A549 (cell line): ENCODE measurements around the gene CARTPT.

ENCODE experiments used
- EP300 ChIP-seq, 2 experiments: fragments of >200 bp; sonication (Bioruptor Twin); formaldehyde crosslinking; IDR thresholded peaks; 2 replicates in 1 of 2; 3 replicates in 1 of 2; pipeline ENCODE4 v1.6.1; 2016 to 2017
- RCOR1 ChIP-seq: fragments of 150-350 bp; IDR thresholded peaks from 2 replicates; pipeline ENCODE4 v1.6.1; 2014; ENCODE audit warnings: antibody characterized with exemption, low read length, low read depth
- TFCP2L1 ChIP-seq: fragments of 250-450 bp; sonication (Bioruptor Pico); IDR thresholded peaks from 2 replicates; pipeline ENCODE4 v1.5.0; 2021; ENCODE audit warnings: mild to moderate bottlenecking

- TF ChIP-seq RCOR1: no peak
- no peak for TF ChIP-seq TFCP2L1 (CRISPR knock-in tag)
- TF ChIP-seq EP300 (IDR thresholded peaks at IDR 0.05): no peak
These were observed 38.6 kb upstream of the CARTPT start for GRCh38 chr5:71680510-71680909.
